ENCODE results near the gene REV3L. TPM values are rescaled to one million over a fixed set of nuclear protein-coding genes. Genes with fewer than 3 reads are reported as not detected.
A peak's percentile ranks its signal among the peaks of the same experiment; 100 is the strongest.
"Not testable (repeated sequence)": the region's sequence is repeated elsewhere in the genome, so short reads cannot be mapped to it uniquely, and the experiment has no call there.

The REV3L gene
- total RNA-seq, 1 experiment from 2014 or later = 5.7 TPM

GRCh38 chr6:111258615-111259088 lies 224.4 kb downstream of the REV3L start (continued):
- TF ChIP-seq E2F5 (CRISPR knock-in tag; IDR thresholded peaks at IDR 0.05) = no peak
- TF ChIP-seq ZNF281 (CRISPR knock-in tag; IDR thresholded peaks at IDR 0.05) = no peak
- no peak for TF ChIP-seq RELA (CRISPR knock-in tag; IDR thresholded peaks at IDR 0.05; ENCODE audit: borderline replicate concordance)
- no peak for TF ChIP-seq AR (CRISPR knock-in tag; IDR thresholded peaks at IDR 0.05)
- TF ChIP-seq SMAD3 (CRISPR knock-in tag; IDR thresholded peaks at IDR 0.05; ENCODE audit: borderline replicate concordance) = no peak
- TF ChIP-seq SMAD4 (CRISPR knock-in tag; IDR thresholded peaks at IDR 0.05) = no peak
- TF ChIP-seq SOX15 (CRISPR knock-in tag; IDR thresholded peaks at IDR 0.05) = no peak

- H3K9me3 Mint-ChIP-seq = no peaks in the 10 kb centered on the region
- H3K4me3 Mint-ChIP-seq = no peak overlapping the region
- H3K36me3 Mint-ChIP-seq = 0 out of 2 replicates have a peak, but pooled peaks cover 2% of the 10 kb centered on the region
- no peak overlapping the region for H3K27ac Mint-ChIP-seq
- ATAC-seq (no peak), DNase-seq (ENCODE audit: low spot score) (no peak)
- CTCF ChIA-PET = interaction anchor here (1.4 to 1.9 kb wide), 7 partner anchors 7 to 387 kb away, joined by 3 to 10 read pairs (median 5); no protein-coding TSS in a partner anchor
- H3K27me3 Mint-ChIP-seq (ENCODE audit: low read depth) = peaks cover 24% of the 10 kb centered on the region
- TF ChIP-seq HMGA2 (CRISPR knock-in tag; IDR thresholded peaks at IDR 0.05) (0 out of 2 replicates have a peak, but pooled peaks have one; percentile 17), ZNF263 (CRISPR knock-in tag; IDR thresholded peaks at IDR 0.05; ENCODE audit: low read depth) (no peak)
- H3K4me1 Mint-ChIP-seq = peaks cover 53% of the 10 kb centered on the region
- POLR2A ChIA-PET = interaction anchor here (0.6 kb wide), 1 partner anchor 191 kb away, joined by 3 read pairs; no protein-coding TSS in a partner anchor
Measured at GRCh38 chr6:111258010-111258409, 225.0 kb downstream of the REV3L start.

GRCh38 chr6:111256646-111257045 lies 226.4 kb downstream of the REV3L start:
- H3K36me3 Mint-ChIP-seq = 0 out of 2 replicates have a peak, but pooled peaks cover 2% of the 10 kb centered on the region
- peaks cover 66% of the 10 kb centered on the region for H3K4me1 Mint-ChIP-seq
- no peak overlapping the region for H3K4me3 Mint-ChIP-seq
- no peak for ATAC-seq
- ChIA-PET POLR2A (no interaction called here), CTCF (interaction anchor here (0.7 kb wide), 2 partner anchors 41 to 125 kb away, joined by 3 read pairs; no protein-coding TSS in a partner anchor)
- H3K27me3 Mint-ChIP-seq (ENCODE audit: low read depth) = peaks cover 38% of the 10 kb centered on the region
- no peak for DNase-seq (ENCODE audit: low spot score)
- H3K9me3 Mint-ChIP-seq = no peaks in the 10 kb centered on the region
- TF ChIP-seq ZNF425 (CRISPR knock-in tag; conservative IDR thresholded peaks at IDR 0.05) (no peak), SP1 (CRISPR knock-in tag; conservative IDR thresholded peaks at IDR 0.05) (no peak)
- H3K27ac Mint-ChIP-seq = no peak overlapping the region

- H3K9me3 Mint-ChIP-seq; ATAC-seq; H3K36me3 Mint-ChIP-seq; DNase-seq (ENCODE audit: low spot score); CTCF ChIA-PET; H3K27ac Mint-ChIP-seq; POLR2A ChIA-PET: not testable (repeated sequence)
- H3K4me3 Mint-ChIP-seq = peak overlapping the region; percentile 62
- H3K4me1 Mint-ChIP-seq = peaks cover 64% of the 10 kb centered on the region
- peaks cover 38% of the 10 kb centered on the region for H3K27me3 Mint-ChIP-seq (ENCODE audit: low read depth)
Measured at GRCh38 chr6:111255838-111256237, 227.2 kb downstream of the REV3L start.

All from WTC11 (cell line).